Heart right ventricle (tissue), 16 donors: ENCODE data around the gene SOX18. TPM values are rescaled to one million over a fixed set of nuclear protein-coding genes. Genes with fewer than 3 reads are reported as not detected.

Source experiments
- ATAC-seq, 8 donors: fragments of 200-7000 bp; cut with Tn5 transposase; one replicate each; pipeline ENCODE4 v1.9.1; 2020; ENCODE audit warnings: mild to moderate bottlenecking in 8 of 8, moderate library complexity in 8 of 8, moderate number of reproducible peaks in 1 of 8
- DNase-seq, 2 donors: peaks; one replicate each; pipeline ENCODE4 v3.0.0-alpha.2; 2020
- H3K27ac ChIP-seq, 10 donors: fragments of 200-600 bp; sonication (generic) in 2 of 10; one replicate each; pipeline versions ENCODE4 v1.5.0 to v1.8.0; 2020 to 2022; ENCODE audit warnings: mild to moderate bottlenecking in 3 of 10
- H3K27me3 ChIP-seq, 7 donors: fragments of 200-600 bp; one replicate each; pipeline ENCODE4 v1.8.0; 2021 to 2022; ENCODE audit warnings: mild to moderate bottlenecking in 2 of 7
- H3K36me3 ChIP-seq, 9 donors: fragments of 200-600 bp; sonication (generic) in 1 of 9; one replicate each; pipeline versions ENCODE4 v1.5.0 to v1.8.0; 2020 to 2022; ENCODE audit warnings: mild to moderate bottlenecking in 2 of 9
- H3K4me1 ChIP-seq, 9 donors: fragments of 200-600 bp; sonication (generic) in 1 of 9; one replicate each; pipeline versions ENCODE4 v1.5.0 to v1.8.0; 2020 to 2022; ENCODE audit warnings: mild to moderate bottlenecking in 4 of 9
- H3K4me3 ChIP-seq, 10 donors: fragments of 200-600 bp; sonication (generic) in 2 of 10; one replicate each; pipeline versions ENCODE4 v1.5.0 to v1.8.0; 2020 to 2022; ENCODE audit warnings: mild to moderate bottlenecking in 7 of 10, moderate library complexity in 2 of 10
- H3K9me3 ChIP-seq, 11 donors: fragments of 200-600 bp in 10 of 11; sonication (generic) in 2 of 11; one replicate each; pipeline versions ENCODE4 v1.5.0 to v1.8.0; 2013 to 2022; ENCODE audit warnings: mild to moderate bottlenecking in 2 of 11, control low read depth in 1 of 11, moderate library complexity in 1 of 11
- WGBS, 2 donors: extraction: QIAGEN DNeasy Blood & Tissue Kit; methylation state at CpG; one replicate each; pipeline ENCODE4 v1.1.7; 2013; ENCODE audit warnings: inconsistent platforms in 1 of 2; 5-methylcytosine and 5-hydroxymethylcytosine counted together
- intact Hi-C, 10 donors: fragments of 100-400 bp; cut with DNase I; formaldehyde crosslinking; loops; one replicate each; pipeline versions ENCODE4 v1.11.1 to v1.14.2; 2022
- polyA plus RNA-seq, 2 donors: library from polyadenylated mRNA; stranded (reverse); fragments of 200-250 nt; gene quantifications; one replicate each; pipeline ENCODE4 v1.2.3, GENCODE V29; 2013
- total RNA-seq, 10 donors: library from RNA; stranded (reverse); fragmentation: NEBNext Ultra II Directional in 3 of 10; extraction: Animal tissue kit (Norgen Biotek cat#: 25700) in 3 of 10; gene quantifications; one replicate each; pipeline versions ENCODE4 v1.2.1 to v1.2.4, GENCODE V29; 2021 to 2023
- TF ChIP-seq, protein P1 (sequence below), 9 donors: fragments of 200-600 bp; sonication (generic) in 2 of 9; IDR thresholded peaks; one replicate each; pipeline versions ENCODE4 v1.5.0 to v1.8.0; 2021 to 2022; ENCODE audit warnings: antibody characterized with exemption in 9 of 9, mild to moderate bottlenecking in 5 of 9, moderate library complexity in 1 of 9
- donor health status: Arrhythmogenic right ventricular cardiomyopathy.
- donor health status: ischemic (EF 13 %, LVEDD 7.1; RV severe dilation, severe dysfunction).
- donor health status: healthy with polysubstance abuse.
- donor health status: DM: no; HTN: yes; CAD: no.
- donor health status: DM: no; HTN: no; CAD: no.
- donor health status: ischemic (EF 25% LVEDD 6.9; RV normal size, moderate dysfunction).
- donor health status: ischemic (EF 25% LVEDD 5.7; RV mildly dilated, moderate dysfunction).
- donor health status: healthy.
- donor health status: DM: yes; HTN: yes; CAD: no.
- donor health status: Ischemic cardiomyopathy.
- donor health status: ischemic (EF 35%, LVEDD 5.7; RV mildly dilated, moderate dysfunction).
- donor health status: nonischemic (EF 11% LVEDD 7.7; RV severe dilation, severe dysfunction).
- donor health status: DM: yes; HTN: yes; CAD: no.
- donor health status: PGD.
- donor health status: ischemic (EF 29% LVEDD 5.4; RV normal size, mild dysfunction).
- donor health status: nonischemic (EF 23%, LVEDD 6.1; RV moderate dilation, normal function).

The SOX18 gene
- total and polyA plus RNA-seq, 12 donors: 23.5 to 129 (median 51.9) TPM

GRCh38 chr20:64057628-64058498 lies 8.4 kb upstream of the SOX18 start:
- peaks cover 0 to 39% (median 18%) of the 10 kb centered on the region in 7 donors for H3K27me3 ChIP-seq
- ATAC-seq: peak; percentile 42 to 75 (median 56)
- H3K4me3 ChIP-seq: peak overlapping the region; percentile 12 to 47 (median 38)
- peaks cover 2 to 64% (median 47%) of the 10 kb centered on the region in 9 donors for H3K4me1 ChIP-seq
- TF ChIP-seq, protein P1, sequence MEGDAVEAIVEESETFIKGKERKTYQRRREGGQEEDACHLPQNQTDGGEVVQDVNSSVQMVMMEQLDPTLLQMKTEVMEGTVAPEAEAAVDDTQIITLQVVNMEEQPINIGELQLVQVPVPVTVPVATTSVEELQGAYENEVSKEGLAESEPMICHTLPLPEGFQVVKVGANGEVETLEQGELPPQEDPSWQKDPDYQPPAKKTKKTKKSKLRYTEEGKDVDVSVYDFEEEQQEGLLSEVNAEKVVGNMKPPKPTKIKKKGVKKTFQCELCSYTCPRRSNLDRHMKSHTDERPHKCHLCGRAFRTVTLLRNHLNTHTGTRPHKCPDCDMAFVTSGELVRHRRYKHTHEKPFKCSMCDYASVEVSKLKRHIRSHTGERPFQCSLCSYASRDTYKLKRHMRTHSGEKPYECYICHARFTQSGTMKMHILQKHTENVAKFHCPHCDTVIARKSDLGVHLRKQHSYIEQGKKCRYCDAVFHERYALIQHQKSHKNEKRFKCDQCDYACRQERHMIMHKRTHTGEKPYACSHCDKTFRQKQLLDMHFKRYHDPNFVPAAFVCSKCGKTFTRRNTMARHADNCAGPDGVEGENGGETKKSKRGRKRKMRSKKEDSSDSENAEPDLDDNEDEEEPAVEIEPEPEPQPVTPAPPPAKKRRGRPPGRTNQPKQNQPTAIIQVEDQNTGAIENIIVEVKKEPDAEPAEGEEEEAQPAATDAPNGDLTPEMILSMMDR (IDR thresholded peaks at IDR 0.05): peak; percentile 74 to 92 (median 88)
- H3K36me3 ChIP-seq: no peaks in the 10 kb centered on the region
- peak overlapping the region; percentile 80 to 98 (median 90) for H3K27ac ChIP-seq
- peak; percentile 84 to 88 for DNase-seq
- intact Hi-C loops: loop anchor here in 5 of 10 donors (1.0 to 10.0 kb wide), 6 partner anchors 17 to 423 kb away; partner anchors contain the start of gene PRPF6 (in 2 of the 5)
- 34 to 37% methylated on average over 33 of the region's 33 CpGs for WGBS, 2 donors
- no peaks in the 10 kb centered on the region for H3K9me3 ChIP-seq

DNA sequence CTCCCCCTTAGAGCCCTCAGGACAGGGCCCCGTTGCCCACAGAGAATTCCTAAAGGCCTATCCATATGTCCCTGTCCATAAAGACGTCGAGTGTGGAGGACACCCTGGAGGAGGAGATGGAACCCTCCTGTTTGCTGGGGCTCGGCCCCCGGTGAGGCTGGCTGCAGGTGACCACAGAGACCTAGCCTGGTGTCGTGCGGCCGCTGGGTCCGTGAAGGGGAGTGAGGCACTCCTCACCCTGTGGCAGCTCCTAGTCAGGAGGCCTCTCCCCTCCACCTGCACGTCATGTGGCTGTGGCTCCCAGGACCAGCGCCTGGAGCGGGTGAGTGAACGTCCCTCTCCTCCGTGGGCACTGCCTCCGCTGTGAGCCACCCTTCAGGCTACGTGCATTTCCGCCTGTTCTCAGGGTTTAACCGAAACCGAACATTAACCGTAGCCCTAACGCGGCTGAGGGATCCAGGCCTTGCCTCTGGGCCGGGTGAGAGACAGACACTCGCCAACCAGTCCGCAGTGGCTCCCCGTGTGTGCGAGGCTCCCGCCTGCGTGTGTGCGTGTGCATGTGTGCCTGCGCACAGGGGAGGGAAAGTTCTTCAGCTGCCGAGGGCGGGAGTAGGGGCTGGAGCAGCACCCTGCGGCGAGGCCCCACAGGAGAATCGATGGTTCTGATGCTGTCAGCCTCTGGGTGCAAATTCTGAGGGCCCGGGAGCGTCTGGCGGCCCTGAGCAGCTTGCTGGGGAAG lies 7.6 kb upstream of the SOX18 start:
- intact Hi-C loops: loop anchor here in 4 of 10 donors (1.0 to 10.0 kb wide), 5 partner anchors 16 to 422 kb away; partner anchors contain the start of gene PRPF6 (in 1 of the 4)
- Histone ChIP-seq H3K9me3 (no peaks in the 10 kb centered on the region), H3K27ac (peak overlapping the region; percentile 80 to 98 (median 90))

DNA sequence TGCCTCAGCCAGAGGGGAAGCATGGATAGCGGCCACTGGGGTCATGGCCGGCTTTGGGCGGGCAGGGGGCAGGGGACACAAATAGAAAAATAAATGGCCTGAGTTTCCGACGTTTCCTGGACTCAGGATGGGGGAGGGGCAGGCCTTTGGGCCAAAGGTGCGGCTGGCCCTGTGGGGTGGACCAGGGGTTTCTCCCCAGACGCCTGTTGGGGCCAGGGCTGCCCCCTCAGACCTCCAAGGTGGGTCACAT lies 7.1 kb upstream of the SOX18 start:
- Histone ChIP-seq H3K4me1 (peaks cover 2 to 64% (median 44%) of the 10 kb centered on the region in 9 donors), H3K4me3 (peak overlapping the region in 9 of 10 donors; percentile 22 to 47 (median 39)), H3K9me3 (no peaks in the 10 kb centered on the region), H3K27ac (peak overlapping the region; percentile 80 to 98 (median 90)), H3K27me3 (peaks cover 0 to 52% (median 18%) of the 10 kb centered on the region in 7 donors), H3K36me3 (no peaks in the 10 kb centered on the region)
- WGBS, 2 donors: 44 to 45% methylated on average over 7 of the region's 7 CpGs
- TF ChIP-seq, protein P1 (IDR thresholded peaks at IDR 0.05): no peak
- ATAC-seq (peak in 6 of 8 donors; percentile 1 to 34 (median 12)), DNase-seq (no peak)
- intact Hi-C loops: loop anchor here in 4 of 10 donors (2.0 to 10.0 kb wide), 4 partner anchors 16 to 422 kb away; partner anchors contain the start of gene PRPF6 (in 1 of the 4)

More for the DNA sequence above, 7.6 kb upstream of the SOX18 start:
- ATAC-seq (peak in 7 of 8 donors; percentile 4 to 29 (median 13)), DNase-seq (no peak)
- WGBS, 2 donors: 41 to 49% methylated on average over 39 of the region's 39 CpGs
- Histone ChIP-seq H3K4me3 (peak overlapping the region; percentile 12 to 47 (median 38)), H3K27me3 (peaks cover 0 to 47% (median 18%) of the 10 kb centered on the region in 7 donors), H3K4me1 (peaks cover 2 to 65% (median 42%) of the 10 kb centered on the region in 9 donors), H3K36me3 (no peaks in the 10 kb centered on the region)
- TF ChIP-seq, protein P1 (IDR thresholded peaks at IDR 0.05): no peak
